Upper lobe of left lung (tissue), 6 donors: ENCODE measurements around the gene ZNF816. TPM values are rescaled to one million over a fixed set of nuclear protein-coding genes. Genes with fewer than 3 reads are reported as not detected.
"Not testable (repeated sequence)": the region's sequence is repeated elsewhere in the genome, so short reads cannot be mapped to it uniquely, and the experiment has no call there.

ENCODE experiments used
- ATAC-seq, 2 donors: fragments of 200-7000 bp; cut with Tn5 transposase; one replicate each; pipeline ENCODE4 v1.9.1; 2022; ENCODE audit warnings: mild to moderate bottlenecking in 2 of 2, moderate library complexity in 2 of 2; ENCODE audit not compliant: low FRiP score in 2 of 2
- DNase-seq, 2 donors: peaks; one replicate each; pipeline ENCODE4 v3.0.0-alpha.2; 2019 to 2020
- H3K27ac ChIP-seq, 4 donors: fragments of 200-600 bp; sonication (generic); one replicate each; pipeline ENCODE4 v1.5.1; 2016 to 2019
- H3K27me3 ChIP-seq, 4 donors: fragments of 200-600 bp; sonication (generic); one replicate each; pipeline ENCODE4 v1.5.1; 2017 to 2019
- H3K36me3 ChIP-seq, 4 donors: fragments of 200-600 bp; sonication (generic); one replicate each; pipeline ENCODE4 v1.5.1; 2016 to 2019
- H3K4me1 ChIP-seq, 4 donors: fragments of 200-600 bp; sonication (generic); one replicate each; pipeline ENCODE4 v1.5.1; 2018 to 2019
- H3K4me3 ChIP-seq, 4 donors: fragments of 200-600 bp; sonication (generic); one replicate each; pipeline ENCODE4 v1.5.1; 2017 to 2019; ENCODE audit warnings: mild to moderate bottlenecking in 2 of 4, moderate library complexity in 1 of 4
- H3K9me3 ChIP-seq, 4 donors: fragments of 200-600 bp; sonication (generic); one replicate each; pipeline ENCODE4 v1.5.1; 2018 to 2019
- CTCF ChIP-seq, 6 experiments: fragments of 450-650 bp in 4 of 6; fragments of 200-600 bp in 2 of 6; sonication (generic) in 2 of 6; IDR thresholded peaks; one replicate each; pipeline ENCODE4 v1.5.1; 2016 to 2019; ENCODE audit warnings: antibody characterized with exemption in 6 of 6
- EP300 ChIP-seq, 4 donors: sonication (generic); formaldehyde crosslinking; IDR thresholded peaks; one replicate each; pipeline ENCODE4 v1.5.1; 2017; ENCODE audit warnings: antibody characterized with exemption in 4 of 4, control low read depth in 2 of 4
- POLR2A ChIP-seq, 4 donors: fragments of 450-650 bp; IDR thresholded peaks; one replicate each; pipeline ENCODE4 v1.5.1; 2016 to 2017; ENCODE audit warnings: antibody characterized with exemption in 4 of 4, mild to moderate bottlenecking in 2 of 4
- POLR2AphosphoS5 ChIP-seq, 2 donors: sonication (generic); formaldehyde crosslinking; IDR thresholded peaks; one replicate each; pipeline ENCODE4 v1.5.1; 2017; ENCODE audit warnings: antibody characterized with exemption in 2 of 2
- WGBS, 2 donors: methylation state at CpG; one replicate each; pipeline ENCODE4 v1.1.5; 2017 to 2018; 5-methylcytosine and 5-hydroxymethylcytosine counted together
- total RNA-seq, 6 donors: library from RNA; depleted of rRNA in 4 of 6; stranded (reverse); fragments of >200 nt in 4 of 6; gene quantifications; one replicate each; pipeline versions ENCODE4 v1.1.0 to v1.2.1, GENCODE V29; 2016 to 2021
- donor health status: DM: no; HTN: no; CAD: no; lungs with moderate emphysema.
- donor health status: DM: no; HTN: yes; CAD: no; lungs with severe emphysema.

The ZNF816 gene
- total RNA-seq, 6 donors from 2014 or later: 6.7 to 14.6 (median 8.8) TPM

GRCh38 chr19:52945652-52946321 is 16.9 kb downstream of the ZNF816 start:
- Histone ChIP-seq H3K9me3 (peaks cover 29 to 59% (median 50%) of the 10 kb centered on the region in 4 donors), H3K36me3 (peaks cover 0 to 10% (median 9%) of the 10 kb centered on the region in 4 donors), H3K4me3 (no peak overlapping the region), H3K27ac (peak overlapping the region in 2 of 4 donors; percentile 12 to 55), H3K4me1 (peaks cover 5 to 12% (median 9%) of the 10 kb centered on the region in 4 donors), H3K27me3 (no peaks in the 10 kb centered on the region)
- TF ChIP-seq POLR2A (IDR thresholded peaks at IDR 0.05) (no peak), EP300 (IDR thresholded peaks at IDR 0.05) (no peak), CTCF (IDR thresholded peaks at IDR 0.05) (no peak), POLR2AphosphoS5 (IDR thresholded peaks at IDR 0.05) (no peak)
- WGBS, 2 donors: 63 to 65% methylated on average over 24 of the region's 24 CpGs
- ATAC-seq: no peak
- DNase-seq: peak in 1 of 2 donors; percentile 41

GRCh38 chr19:52944703-52945493 is 17.8 kb downstream of the ZNF816 start:
- peak overlapping the region in 2 of 4 donors; percentile 34 to 55 for H3K27ac ChIP-seq
- H3K4me1 ChIP-seq: peaks cover 5 to 12% (median 9%) of the 10 kb centered on the region in 4 donors
- not testable (repeated sequence) for ATAC-seq, H3K27me3 ChIP-seq, H3K36me3 ChIP-seq, DNase-seq, H3K4me3 ChIP-seq
- H3K9me3 ChIP-seq: peaks cover 20 to 50% (median 42%) of the 10 kb centered on the region in 4 donors
- 78 to 83% methylated on average over 17 of the region's 17 CpGs for WGBS, 2 donors

GRCh38 chr19:52943884-52944643 is 18.6 kb downstream of the ZNF816 start:
- peaks cover 5 to 16% (median 9%) of the 10 kb centered on the region in 4 donors for H3K4me1 ChIP-seq
- DNase-seq (no peak), ATAC-seq (no peak)
- no peak overlapping the region for H3K4me3 ChIP-seq
- no peaks in the 10 kb centered on the region for H3K36me3 ChIP-seq
- no peak for TF ChIP-seq POLR2AphosphoS5 (IDR thresholded peaks at IDR 0.05)
- TF ChIP-seq EP300 (IDR thresholded peaks at IDR 0.05): no peak
- TF ChIP-seq POLR2A (IDR thresholded peaks at IDR 0.05): no peak
- no peak for TF ChIP-seq CTCF (IDR thresholded peaks at IDR 0.05)
- 65 to 70% methylated on average over 17 of the region's 17 CpGs for WGBS, 2 donors
- peak overlapping the region in 3 of 4 donors; percentile 83 to 91 (median 85) for H3K27ac ChIP-seq
- H3K27me3 ChIP-seq: no peaks in the 10 kb centered on the region
- peaks cover 12 to 41% (median 33%) of the 10 kb centered on the region in 4 donors for H3K9me3 ChIP-seq

- Histone ChIP-seq H3K4me1 (peaks cover 5 to 16% (median 12%) of the 10 kb centered on the region in 4 donors), H3K27me3 (no peaks in the 10 kb centered on the region), H3K9me3 (peaks cover 4 to 34% (median 26%) of the 10 kb centered on the region in 4 donors), H3K36me3 (no peaks in the 10 kb centered on the region), H3K27ac (peak overlapping the region; percentile 83 to 91 (median 84)), H3K4me3 (peak overlapping the region; percentile 27 to 92 (median 82))
- ATAC-seq (no peak), DNase-seq (peak in 1 of 2 donors; percentile 43)
- TF ChIP-seq CTCF (IDR thresholded peaks at IDR 0.05) (no peak), EP300 (IDR thresholded peaks at IDR 0.05) (no peak), POLR2AphosphoS5 (IDR thresholded peaks at IDR 0.05) (no peak), POLR2A (IDR thresholded peaks at IDR 0.05) (no peak)
- 56 to 59% methylated on average over 26 to 29 of the region's 29 CpGs for WGBS, 2 donors
Measured at GRCh38 chr19:52943134-52943883, 19.4 kb downstream of the ZNF816 start.
